Measurements from ENCODE around the gene DKKL1. TPM values are rescaled to one million over a fixed set of nuclear protein-coding genes. Genes with fewer than 3 reads are reported as not detected.
A peak's percentile ranks its signal among the peaks of the same experiment; 100 is the strongest.

The DKKL1 gene
- polyA plus RNA-seq, 1 donor (not counting 4 experiments of a cell fraction or from before 2014, with no cell fraction given): not detected

- DNase-seq (ENCODE audit: low read depth, low spot score): no peak
- dilution Hi-C loops (cut with MboI; ENCODE audit: extremely low pct_ligation_motif_present, low sequenced_read_pairs): no loop called here
These were observed 58.2 kb downstream of the DKKL1 start for GRCh38 chr19:49421878-49422202.

GRCh38 chr19:49422407-49423070 is 58.9 kb downstream of the DKKL1 start:
- Histone ChIP-seq H3K9me1 (ENCODE audit: control insufficient read depth, extremely low read depth, insufficient read depth, low read length) (no peaks in the 10 kb centered on the region), H3K9me3 (ENCODE audit: control insufficient read depth, low read depth, low read length) (no peaks in the 10 kb centered on the region), H3K4me2 (ENCODE audit: control insufficient read depth, extremely low read depth, insufficient read depth, low read depth, low read length) (peak overlapping the region; percentile 40), H3K4me1 (ENCODE audit: control insufficient read depth, extremely low read depth, insufficient read depth, low read length) (no peaks in the 10 kb centered on the region), H3K4me3 (ENCODE audit: control insufficient read depth in 2 of 3, extremely low read depth in 1 of 3, insufficient read depth in 2 of 3, low read depth in 1 of 3, low read length in 3 of 3) (no peak overlapping the region), H3K27me3 (ENCODE audit: control insufficient read depth, extremely low read depth, insufficient read depth, low read length) (peaks cover 85% of the 10 kb centered on the region), H3K79me2 (ENCODE audit: control insufficient read depth, insufficient read depth, low read length) (no peaks in the 10 kb centered on the region), H3K27ac (ENCODE audit: control insufficient read depth, insufficient read depth, low read length) (no peak overlapping the region), H2AFZ (ENCODE audit: control insufficient read depth, low read length) (no peak overlapping the region), H3K9ac (ENCODE audit: control insufficient read depth, extremely low read depth, insufficient read depth, low read length) (no peak overlapping the region), H3K36me3 (ENCODE audit: control insufficient read depth in 2 of 2, extremely low read depth in 1 of 2, insufficient read depth in 2 of 2, low read length in 2 of 2) (no peaks in the 10 kb centered on the region), H4K20me1 (ENCODE audit: control insufficient read depth, extremely low read depth, insufficient read depth, low read length) (no peaks in the 10 kb centered on the region)
- FAIRE-seq (no peak), DNase-seq (ENCODE audit: low read depth, low spot score) (no peak)
- TF ChIP-seq CTCF (optimal IDR thresholded peaks at IDR 0.05 in 1 of 3, IDR thresholded peaks at IDR 0.05 in 1 of 3, conservative IDR thresholded peaks at IDR 0.05 in 1 of 3; ENCODE audit: extremely low read depth in 1 of 3, insufficient read depth in 2 of 3, low read length in 3 of 3) (peak; percentile 33 to 66 (median 54)), EZH2 (IDR thresholded peaks at IDR 0.05; ENCODE audit: low read length) (peak; percentile 65)
- dilution Hi-C loops (cut with MboI; ENCODE audit: extremely low pct_ligation_motif_present, low sequenced_read_pairs): no loop called here

More at GRCh38 chr19:49421878-49422202, 58.2 kb downstream of the DKKL1 start:
- TF ChIP-seq CTCF (optimal IDR thresholded peaks at IDR 0.05 in 1 of 3, IDR thresholded peaks at IDR 0.05 in 1 of 3, conservative IDR thresholded peaks at IDR 0.05 in 1 of 3; ENCODE audit: extremely low read depth in 1 of 3, insufficient read depth in 2 of 3, low read length in 3 of 3) (no peak), EZH2 (IDR thresholded peaks at IDR 0.05; ENCODE audit: low read length) (no peak)
- H2AFZ ChIP-seq (ENCODE audit: control insufficient read depth, low read length): no peak overlapping the region
- H3K4me2 ChIP-seq (ENCODE audit: control insufficient read depth, extremely low read depth, insufficient read depth, low read depth, low read length): no peak overlapping the region
- H3K9me1 ChIP-seq (ENCODE audit: control insufficient read depth, extremely low read depth, insufficient read depth, low read length): no peaks in the 10 kb centered on the region
- H3K27me3 ChIP-seq (ENCODE audit: control insufficient read depth, extremely low read depth, insufficient read depth, low read length): peaks cover 82% of the 10 kb centered on the region
- no peaks in the 10 kb centered on the region for H3K36me3 ChIP-seq (ENCODE audit: control insufficient read depth in 2 of 2, extremely low read depth in 1 of 2, insufficient read depth in 2 of 2, low read length in 2 of 2)
- no peak for FAIRE-seq
- H3K4me3 ChIP-seq (ENCODE audit: control insufficient read depth in 2 of 3, extremely low read depth in 1 of 3, insufficient read depth in 2 of 3, low read depth in 1 of 3, low read length in 3 of 3): no peak overlapping the region
- H3K27ac ChIP-seq (ENCODE audit: control insufficient read depth, insufficient read depth, low read length): no peak overlapping the region
- no peaks in the 10 kb centered on the region for H3K79me2 ChIP-seq (ENCODE audit: control insufficient read depth, insufficient read depth, low read length)
- H3K9ac ChIP-seq (ENCODE audit: control insufficient read depth, extremely low read depth, insufficient read depth, low read length): no peak overlapping the region
- H3K9me3 ChIP-seq (ENCODE audit: control insufficient read depth, low read depth, low read length): no peaks in the 10 kb centered on the region
- no peaks in the 10 kb centered on the region for H4K20me1 ChIP-seq (ENCODE audit: control insufficient read depth, extremely low read depth, insufficient read depth, low read length)
- H3K4me1 ChIP-seq (ENCODE audit: control insufficient read depth, extremely low read depth, insufficient read depth, low read length): no peaks in the 10 kb centered on the region

Data from keratinocyte (primary cell).